NCI-H128 (cell line): ENCODE results near the gene SLC12A3.
A peak's percentile ranks its signal among the peaks of the same experiment; 100 is the strongest.

Experiments used
- DNase-seq: peaks from one replicate; lab custom pipeline; 2025; ENCODE audit not compliant: unreplicated experiment; lab: John Stamatoyannopoulos, UW

Gene SLC12A3

GRCh38 chr16:56864960-56865359 is at the start of gene SLC12A3:
SLC12A3 (plus strand) TSS chr16:56865207; CDS start chr16:56865236, 29 bp downstream.
- DNase-seq = no peak

- no peak for DNase-seq
Measured at GRCh38 chr16:56815721-56816120, 49.3 kb upstream of the SLC12A3 start.

- DNase-seq = no peak
Measured at GRCh38 chr16:56817056-56817455, 48.0 kb upstream of the SLC12A3 start.

- no peak for DNase-seq
Measured at GRCh38 chr16:56817938-56818337, 47.1 kb upstream of the SLC12A3 start.

GRCh38 chr16:56823081-56823733 is 41.8 kb upstream of the SLC12A3 start:
- no peak for DNase-seq

- DNase-seq = peak; percentile 2
Measured at GRCh38 chr16:56824331-56824730, 40.7 kb upstream of the SLC12A3 start.

- no peak for DNase-seq
Measured at GRCh38 chr16:56824804-56825203, 40.2 kb upstream of the SLC12A3 start.

GRCh38 chr16:56825826-56826225 is 39.2 kb upstream of the SLC12A3 start:
- DNase-seq = no peak

GRCh38 chr16:56828647-56829046 is 36.4 kb upstream of the SLC12A3 start:
- DNase-seq = no peak

- no peak for DNase-seq
Measured at GRCh38 chr16:56830669-56831068, 34.3 kb upstream of the SLC12A3 start.

- no peak for DNase-seq
Measured at GRCh38 chr16:56832768-56833167, 32.2 kb upstream of the SLC12A3 start.

- DNase-seq = no peak
Measured at GRCh38 chr16:56833243-56833970, 31.6 kb upstream of the SLC12A3 start.

- DNase-seq = no peak
Measured at GRCh38 chr16:56835320-56835719, 29.7 kb upstream of the SLC12A3 start.

GRCh38 chr16:56836410-56837230 is 28.4 kb upstream of the SLC12A3 start:
- no peak for DNase-seq

GRCh38 chr16:56838622-56839337 is 26.2 kb upstream of the SLC12A3 start:
- no peak for DNase-seq

GRCh38 chr16:56841233-56841632 is 23.8 kb upstream of the SLC12A3 start:
- DNase-seq = no peak

- DNase-seq = no peak
Measured at GRCh38 chr16:56841659-56842058, 23.3 kb upstream of the SLC12A3 start.

GRCh38 chr16:56842133-56842532 is 22.9 kb upstream of the SLC12A3 start:
- no peak for DNase-seq

- no peak for DNase-seq
Measured at GRCh38 chr16:56844056-56844455, 21.0 kb upstream of the SLC12A3 start.

GRCh38 chr16:56847173-56847910 is 17.7 kb upstream of the SLC12A3 start:
- DNase-seq = no peak
